K562 (cell line): Measurements from ENCODE around the gene AKAP14. TPM values are rescaled to one million over a fixed set of nuclear protein-coding genes. Genes with fewer than 3 reads are reported as not detected.

Experiments used
- ATAC-seq: fragments of 200-7000 bp; cut with Tn5 transposase; 3 replicates; pipeline ENCODE4 v1.9.1; 2020; ENCODE audit warnings: moderate library complexity
- BruUV-seq: library from RNA; stranded (reverse); fragments of 400-500 nt; replicated peaks from 2 replicates; lab custom pipeline; 2021; lab: Mats Ljungman, UMichigan
- CTCF ChIA-PET: fragments of 300-600 bp; formaldehyde crosslinking; extraction: SDS; loops from one replicate; lab custom pipeline; 2021; ENCODE audit warnings: low intra/inter-chr PET ratio; lab: Yijun Ruan, JAX
- POLR2A ChIA-PET: fragments of 300-600, 350-650 bp; sonication (Branson Sonifier 250); formaldehyde crosslinking; extraction: SDS; loops from one replicate; lab custom pipeline; 2021; ENCODE audit warnings: antibody characterized with exemption, inconsistent platforms; lab: Yijun Ruan, JAX
- DNase-seq, 4 experiments: peaks; one replicate each; pipeline versions ENCODE4 v3.0.0 to v3.0.0-alpha.2; 2011 to 2018; ENCODE audit warnings: low spot score in 3 of 4, mixed read lengths in 3 of 4; ENCODE audit errors: extremely low read depth in 1 of 4
- FAIRE-seq: peaks from 2 replicates; lab custom pipeline; 2011; peaks lifted over from hg19 to GRCh38; lab: Jason Lieb, UNC
- H2AFZ ChIP-seq: 2 replicates; pipeline ENCODE4 v1.6.0; 2011; ENCODE audit warnings: low read depth, low read length, control low read depth, inconsistent platforms
- H3K27ac ChIP-seq: fragments of 200-600 bp; 3 replicates; pipeline ENCODE4 v1.8.0; 2011; ENCODE audit warnings: low read depth, mild to moderate bottlenecking, control low read depth, inconsistent platforms, low read length, moderate library complexity, mixed read lengths; ENCODE audit errors: extremely low read depth
- H3K27me3 ChIP-seq, 2 experiments: fragments of 300-600 bp in 1 of 2; 2 replicates in 1 of 2; 3 replicates in 1 of 2; pipeline versions ENCODE4 v1.6.0 to v1.8.0; 2011; ENCODE audit warnings: inconsistent platforms in 2 of 2, low read length in 2 of 2, mild to moderate bottlenecking in 1 of 2, mixed read lengths in 1 of 2, moderate library complexity in 1 of 2; ENCODE audit not compliant: control insufficient read depth in 2 of 2, insufficient read depth in 2 of 2
- H3K36me3 ChIP-seq: fragments of 300-600 bp; 3 replicates; pipeline ENCODE4 v1.8.0; 2011; ENCODE audit warnings: mild to moderate bottlenecking, low read length, inconsistent platforms; ENCODE audit not compliant: control insufficient read depth, insufficient read depth
- H3K4me1 ChIP-seq, 2 experiments: fragments of 200-600 bp in 1 of 2; replicated peaks in 1 of 2; 2 replicates in 1 of 2; 3 replicates in 1 of 2; pipeline versions ENCODE4 v1.5.1 to v1.8.0; 2011; ENCODE audit warnings: inconsistent platforms in 2 of 2, low read length in 2 of 2, mild to moderate bottlenecking in 1 of 2, mixed read lengths in 1 of 2, moderate library complexity in 1 of 2; ENCODE audit not compliant: control insufficient read depth in 2 of 2, insufficient read depth in 2 of 2
- H3K4me2 ChIP-seq: 2 replicates; pipeline ENCODE4 v1.6.1; 2011; ENCODE audit warnings: low read length, control low read depth, inconsistent platforms, mixed read lengths; ENCODE audit not compliant: insufficient read depth
- H3K4me3 ChIP-seq: fragments of 200-600 bp; sonication (generic), shearing (Covaris generic); 2 replicates; pipeline ENCODE4 v1.5.1; 2016; ENCODE audit warnings: control low read depth, inconsistent platforms
- H3K79me2 ChIP-seq: fragments of 200-600 bp; 3 replicates; pipeline ENCODE4 v1.8.0; 2011; ENCODE audit warnings: low read length, inconsistent platforms; ENCODE audit not compliant: control insufficient read depth, insufficient read depth
- H3K9ac ChIP-seq, 2 experiments: 2 replicates each; pipeline versions ENCODE4 v1.6.0 to v1.6.1; 2011; ENCODE audit warnings: low read depth in 2 of 2, low read length in 2 of 2, control low read depth in 1 of 2, inconsistent platforms in 1 of 2, mild to moderate bottlenecking in 1 of 2, mixed read lengths in 1 of 2; ENCODE audit not compliant: insufficient read depth in 1 of 2
- H3K9me1 ChIP-seq: one replicate; pipeline ENCODE4 v1.6.0; 2011; ENCODE audit warnings: inconsistent platforms, mild to moderate bottlenecking, low read length, moderate library complexity; ENCODE audit not compliant: control insufficient read depth, insufficient read depth
- H3K9me3 ChIP-seq: replicated peaks from 2 replicates; pipeline ENCODE4 v1.5.1; 2011; ENCODE audit warnings: low read depth, low read length, inconsistent platforms; ENCODE audit not compliant: control insufficient read depth, insufficient read depth
- H4K20me1 ChIP-seq: replicated peaks from 2 replicates; pipeline ENCODE4 v1.6.1; 2011; ENCODE audit warnings: low read length, inconsistent platforms, mixed read lengths; ENCODE audit not compliant: control insufficient read depth, insufficient read depth
- BCOR ChIP-seq: fragments of 450-650 bp; IDR thresholded peaks from 2 replicates; pipeline ENCODE4 v1.6.1; 2016
- COPS2 ChIP-seq: fragments of 450-650 bp; conservative IDR thresholded peaks from 2 replicates; pipeline ENCODE4 v1.6.1; 2016; ENCODE audit warnings: mild to moderate bottlenecking, moderate library complexity
- HNRNPH1 ChIP-seq: fragments of 200-400 bp; formaldehyde crosslinking; optimal IDR thresholded peaks from 2 replicates; pipeline ENCODE3; 2017; ENCODE audit warnings: low read depth, mild to moderate bottlenecking, low read length, moderate library complexity
- KLF10 ChIP-seq: fragments of 250-450 bp; sonication (Bioruptor Pico); IDR thresholded peaks from 2 replicates; pipeline ENCODE4 v1.6.1; 2021; ENCODE audit warnings: matching md5 sums
- STAT5B ChIP-seq: fragments of 250-450 bp; sonication (Bioruptor Pico); IDR thresholded peaks from 2 replicates; pipeline ENCODE4 v1.8.0; 2021; ENCODE audit warnings: mild to moderate bottlenecking, inconsistent platforms
- ZNF3 ChIP-seq: fragments of 250-450 bp; sonication (Bioruptor Pico); IDR thresholded peaks from 2 replicates; pipeline ENCODE4 v1.5.0; 2021; ENCODE audit warnings: mild to moderate bottlenecking, moderate library complexity
- ZNF586 ChIP-seq: fragments of 450-650 bp; formaldehyde crosslinking; conservative IDR thresholded peaks from 2 replicates; pipeline ENCODE4 v1.4.0; 2020; ENCODE audit warnings: mild to moderate bottlenecking, moderate library complexity
- ZNF696 ChIP-seq: fragments of 250-450 bp; sonication (Bioruptor Pico); conservative IDR thresholded peaks from 2 replicates; pipeline ENCODE4 v1.4.0; 2020; ENCODE audit warnings: mild to moderate bottlenecking, moderate library complexity
- WGBS: fragments of 100-300 bp; shearing (Covaris generic); methylation state at CpG from one replicate; pipeline ENCODE4 v1.1.6; 2016; ENCODE audit warnings: low coverage, mixed read lengths; ENCODE audit not compliant: insufficient coverage; ENCODE audit errors: missing lambda C conversion rate; 5-methylcytosine and 5-hydroxymethylcytosine counted together
- in situ Hi-C: fragments of 300-500 bp; cut with MboI; formaldehyde crosslinking; loops from 4 replicates; pipeline ENCODE4 v1.15.0; 2018; ENCODE audit warnings: inconsistent platforms, mixed read lengths
- intact Hi-C: fragments of 100-400 bp; cut with micrococcal nuclease; formaldehyde crosslinking; loops from 2 replicates; pipeline ENCODE4 v1.14.2; 2022
- polyA plus RNA-seq, 8 experiments: library from polyadenylated mRNA; depleted of rRNA in 4 of 8; stranded (reverse) in 5 of 8; unstranded in 3 of 8; fragments of >200 nt; fragmentation: Nextera tagmentation in 2 of 8; fragmentation: Illumina TruSeq in 1 of 8; extraction: Ambion mirVana in 2 of 8; extraction: Trizol in 1 of 8; gene quantifications; 2 replicates each; pipeline versions ENCODE4 v1.2.1 to v1.2.3, GENCODE V29; 2011 to 2014; ENCODE audit warnings: inconsistent platforms in 1 of 8, missing spikeins in 1 of 8
- total RNA-seq, 7 experiments: library from RNA; depleted of rRNA in 6 of 7; stranded (reverse); fragments of >200 nt in 6 of 7; fragmentation: Illumina TruSeq in 2 of 7; extraction: Trizol in 2 of 7; gene quantifications; 2 replicates each; pipeline versions ENCODE4 v1.2.1 to v1.2.3, GENCODE V29; 2011 to 2021; ENCODE audit warnings: low replicate concordance in 1 of 7
- TF ChIP-seq, protein P1 (sequence below): fragments of 250-450 bp; sonication (Bioruptor Pico); IDR thresholded peaks from 2 replicates; pipeline ENCODE4 v1.5.0; 2021
- TF ChIP-seq, protein P2 (sequence below): sonication (generic); formaldehyde crosslinking; IDR thresholded peaks from 2 replicates; pipeline ENCODE4 v1.8.0; 2023; ENCODE audit warnings: mild to moderate bottlenecking, missing genetic modification reagents

The AKAP14 gene
- total and polyA plus RNA-seq, 9 of the 15 experiments (the other 6 are each of a cell fraction or from before 2014, with no cell fraction given): not detected

DNA sequence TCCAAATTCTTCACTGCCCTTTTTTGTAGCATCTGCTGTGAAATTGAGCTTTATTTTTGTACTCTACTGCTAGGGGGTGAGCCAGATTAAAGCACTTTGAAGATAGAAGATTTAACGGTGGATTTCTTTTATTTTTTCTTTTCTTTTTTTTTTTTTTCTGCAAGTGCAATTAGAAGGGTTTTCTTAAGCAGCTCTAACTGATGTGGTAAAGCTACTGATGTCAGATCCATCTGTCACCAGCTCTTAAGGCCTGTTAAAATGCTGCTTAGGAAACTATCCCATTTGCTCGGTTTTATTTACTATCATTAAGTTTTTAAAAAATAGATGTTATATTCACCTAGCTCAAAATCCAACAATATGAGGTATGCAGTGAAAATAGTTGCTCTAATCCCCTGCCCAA lies 17.0 kb upstream of the AKAP14 start:
- CTCF ChIA-PET: no interaction called here
- Histone ChIP-seq H3K9ac (no peak overlapping the region), H2AFZ (no peak overlapping the region), H3K79me2 (peaks cover 18% of the 10 kb centered on the region), H3K36me3 (peaks cover 45% of the 10 kb centered on the region; the same call in 1 of the 3 replicates), H3K4me1 (no peaks in the 10 kb centered on the region), H3K4me2 (no peak overlapping the region), H3K9me3 (no peaks in the 10 kb centered on the region), H3K27me3 (no peaks in the 10 kb centered on the region), H3K27ac (no peak overlapping the region), H3K4me3 (no peak overlapping the region), H4K20me1 (no peaks in the 10 kb centered on the region), H3K9me1 (no peaks in the 10 kb centered on the region)
- DNase-seq: no peak
- WGBS: 75% methylated on average over 1 of the region's 2 CpGs
- TF ChIP-seq ZNF586 (CRISPR knock-in tag): no peak
- TF ChIP-seq STAT5B: no peak
- no peak for TF ChIP-seq HNRNPH1
- TF ChIP-seq ZNF696: no peak
- TF ChIP-seq, protein P1, sequence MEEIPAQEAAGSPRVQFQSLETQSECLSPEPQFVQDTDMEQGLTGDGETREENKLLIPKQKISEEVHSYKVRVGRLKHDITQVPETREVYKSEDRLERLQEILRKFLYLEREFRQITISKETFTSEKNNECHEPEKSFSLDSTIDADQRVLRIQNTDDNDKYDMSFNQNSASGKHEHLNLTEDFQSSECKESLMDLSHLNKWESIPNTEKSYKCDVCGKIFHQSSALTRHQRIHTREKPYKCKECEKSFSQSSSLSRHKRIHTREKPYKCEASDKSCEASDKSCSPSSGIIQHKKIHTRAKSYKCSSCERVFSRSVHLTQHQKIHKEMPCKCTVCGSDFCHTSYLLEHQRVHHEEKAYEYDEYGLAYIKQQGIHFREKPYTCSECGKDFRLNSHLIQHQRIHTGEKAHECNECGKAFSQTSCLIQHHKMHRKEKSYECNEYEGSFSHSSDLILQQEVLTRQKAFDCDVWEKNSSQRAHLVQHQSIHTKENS: no peak
- TF ChIP-seq, protein P2, sequence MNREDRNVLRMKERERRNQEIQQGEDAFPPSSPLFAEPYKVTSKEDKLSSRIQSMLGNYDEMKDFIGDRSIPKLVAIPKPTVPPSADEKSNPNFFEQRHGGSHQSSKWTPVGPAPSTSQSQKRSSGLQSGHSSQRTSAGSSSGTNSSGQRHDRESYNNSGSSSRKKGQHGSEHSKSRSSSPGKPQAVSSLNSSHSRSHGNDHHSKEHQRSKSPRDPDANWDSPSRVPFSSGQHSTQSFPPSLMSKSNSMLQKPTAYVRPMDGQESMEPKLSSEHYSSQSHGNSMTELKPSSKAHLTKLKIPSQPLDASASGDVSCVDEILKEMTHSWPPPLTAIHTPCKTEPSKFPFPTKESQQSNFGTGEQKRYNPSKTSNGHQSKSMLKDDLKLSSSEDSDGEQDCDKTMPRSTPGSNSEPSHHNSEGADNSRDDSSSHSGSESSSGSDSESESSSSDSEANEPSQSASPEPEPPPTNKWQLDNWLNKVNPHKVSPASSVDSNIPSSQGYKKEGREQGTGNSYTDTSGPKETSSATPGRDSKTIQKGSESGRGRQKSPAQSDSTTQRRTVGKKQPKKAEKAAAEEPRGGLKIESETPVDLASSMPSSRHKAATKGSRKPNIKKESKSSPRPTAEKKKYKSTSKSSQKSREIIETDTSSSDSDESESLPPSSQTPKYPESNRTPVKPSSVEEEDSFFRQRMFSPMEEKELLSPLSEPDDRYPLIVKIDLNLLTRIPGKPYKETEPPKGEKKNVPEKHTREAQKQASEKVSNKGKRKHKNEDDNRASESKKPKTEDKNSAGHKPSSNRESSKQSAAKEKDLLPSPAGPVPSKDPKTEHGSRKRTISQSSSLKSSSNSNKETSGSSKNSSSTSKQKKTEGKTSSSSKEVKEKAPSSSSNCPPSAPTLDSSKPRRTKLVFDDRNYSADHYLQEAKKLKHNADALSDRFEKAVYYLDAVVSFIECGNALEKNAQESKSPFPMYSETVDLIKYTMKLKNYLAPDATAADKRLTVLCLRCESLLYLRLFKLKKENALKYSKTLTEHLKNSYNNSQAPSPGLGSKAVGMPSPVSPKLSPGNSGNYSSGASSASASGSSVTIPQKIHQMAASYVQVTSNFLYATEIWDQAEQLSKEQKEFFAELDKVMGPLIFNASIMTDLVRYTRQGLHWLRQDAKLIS (CRISPR knock-in tag): no peak
- no peak for TF ChIP-seq ZNF3 (CRISPR knock-in tag)
- TF ChIP-seq BCOR: no peak
- TF ChIP-seq KLF10 (CRISPR knock-in tag): no peak
- TF ChIP-seq COPS2: no peak
- in situ Hi-C loops (loop anchor here (10.0 kb wide), 1 partner anchor 364 kb away; no protein-coding TSS in a partner anchor), intact Hi-C loops (no loop called here)
- no peak for FAIRE-seq
- POLR2A ChIA-PET: interaction anchor here (0.6 to 1.3 kb wide), 9 partner anchors 8 to 380 kb away, joined by 3 to 8 read pairs (median 3); partner anchors contain the start of gene RPL39
- BruUV-seq: no TSS peak
- no peak for ATAC-seq
